AG09319 (cell line): Measurements from ENCODE around the gene BZW2.
"Not testable (repeated sequence)": the region's sequence is repeated elsewhere in the genome, so short reads cannot be mapped to it uniquely, and the experiment has no call there.

Experiments used
- DNase-seq: peaks from one replicate; pipeline ENCODE4 v3.0.0-alpha.2; 2010; ENCODE audit warnings: low read depth; ENCODE audit errors: extremely low read depth
- TF ChIP-seq, protein P1 (sequence below): IDR thresholded peaks from 2 replicates; pipeline ENCODE4 v1.5.1; 2011; ENCODE audit warnings: low read depth, mild to moderate bottlenecking, inconsistent platforms, low read length, moderate library complexity

BZW2 gene

DNA sequence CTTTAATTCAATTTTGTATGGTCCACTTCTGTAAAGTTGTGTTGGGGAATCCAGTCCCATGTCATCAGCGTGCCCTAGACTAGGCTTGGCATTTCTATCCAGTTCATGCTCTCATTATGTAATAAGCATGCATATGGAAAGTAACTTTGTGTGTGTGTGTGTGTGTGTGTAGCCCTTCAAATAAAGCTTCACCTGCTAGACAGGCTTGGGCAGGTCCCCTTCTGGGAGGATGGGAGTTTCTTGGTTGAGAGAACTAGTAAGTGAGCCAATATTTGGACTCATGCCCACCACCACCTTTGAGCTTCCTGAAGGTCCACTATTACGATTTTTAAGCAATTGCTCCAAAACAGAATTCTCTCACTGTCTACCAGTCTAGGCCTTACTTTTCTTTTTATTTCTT, 6.9 kb downstream of the BZW2 start:
- DNase-seq = no peak
- TF ChIP-seq, protein P1, sequence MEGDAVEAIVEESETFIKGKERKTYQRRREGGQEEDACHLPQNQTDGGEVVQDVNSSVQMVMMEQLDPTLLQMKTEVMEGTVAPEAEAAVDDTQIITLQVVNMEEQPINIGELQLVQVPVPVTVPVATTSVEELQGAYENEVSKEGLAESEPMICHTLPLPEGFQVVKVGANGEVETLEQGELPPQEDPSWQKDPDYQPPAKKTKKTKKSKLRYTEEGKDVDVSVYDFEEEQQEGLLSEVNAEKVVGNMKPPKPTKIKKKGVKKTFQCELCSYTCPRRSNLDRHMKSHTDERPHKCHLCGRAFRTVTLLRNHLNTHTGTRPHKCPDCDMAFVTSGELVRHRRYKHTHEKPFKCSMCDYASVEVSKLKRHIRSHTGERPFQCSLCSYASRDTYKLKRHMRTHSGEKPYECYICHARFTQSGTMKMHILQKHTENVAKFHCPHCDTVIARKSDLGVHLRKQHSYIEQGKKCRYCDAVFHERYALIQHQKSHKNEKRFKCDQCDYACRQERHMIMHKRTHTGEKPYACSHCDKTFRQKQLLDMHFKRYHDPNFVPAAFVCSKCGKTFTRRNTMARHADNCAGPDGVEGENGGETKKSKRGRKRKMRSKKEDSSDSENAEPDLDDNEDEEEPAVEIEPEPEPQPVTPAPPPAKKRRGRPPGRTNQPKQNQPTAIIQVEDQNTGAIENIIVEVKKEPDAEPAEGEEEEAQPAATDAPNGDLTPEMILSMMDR = no peak

- no peak for DNase-seq
- TF ChIP-seq, protein P1 = no peak
Observed at GRCh38 chr7:16655394-16655793, 9.4 kb downstream of the BZW2 start.

DNA sequence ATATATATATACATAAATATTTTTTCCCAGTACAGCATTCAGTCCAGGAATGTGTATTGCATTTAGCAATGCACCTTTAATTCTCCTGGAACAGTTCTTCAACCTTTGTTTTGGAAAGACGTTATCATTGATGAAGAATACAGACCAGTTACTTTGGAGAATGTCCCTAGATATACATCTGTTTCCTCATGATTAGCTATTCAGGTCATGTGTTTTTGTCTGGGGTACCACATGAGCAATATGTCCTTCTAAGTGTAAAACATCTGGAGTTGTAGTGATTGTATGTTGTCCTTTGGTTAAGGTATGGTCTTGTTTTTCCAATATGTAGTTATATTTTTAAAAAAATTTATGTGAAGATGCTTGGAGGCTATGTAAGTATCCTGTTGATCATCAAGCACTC, 10.2 kb downstream of the BZW2 start:
- DNase-seq = no peak
- TF ChIP-seq, protein P1 = no peak

- peak; percentile 69 for DNase-seq
- TF ChIP-seq, protein P1 = peak; percentile 24
Observed at GRCh38 chr7:16657656-16658279, 11.8 kb downstream of the BZW2 start.

- DNase-seq = not testable (repeated sequence)
Observed at GRCh38 chr7:16659854-16660497, 14.0 kb downstream of the BZW2 start.

DNA sequence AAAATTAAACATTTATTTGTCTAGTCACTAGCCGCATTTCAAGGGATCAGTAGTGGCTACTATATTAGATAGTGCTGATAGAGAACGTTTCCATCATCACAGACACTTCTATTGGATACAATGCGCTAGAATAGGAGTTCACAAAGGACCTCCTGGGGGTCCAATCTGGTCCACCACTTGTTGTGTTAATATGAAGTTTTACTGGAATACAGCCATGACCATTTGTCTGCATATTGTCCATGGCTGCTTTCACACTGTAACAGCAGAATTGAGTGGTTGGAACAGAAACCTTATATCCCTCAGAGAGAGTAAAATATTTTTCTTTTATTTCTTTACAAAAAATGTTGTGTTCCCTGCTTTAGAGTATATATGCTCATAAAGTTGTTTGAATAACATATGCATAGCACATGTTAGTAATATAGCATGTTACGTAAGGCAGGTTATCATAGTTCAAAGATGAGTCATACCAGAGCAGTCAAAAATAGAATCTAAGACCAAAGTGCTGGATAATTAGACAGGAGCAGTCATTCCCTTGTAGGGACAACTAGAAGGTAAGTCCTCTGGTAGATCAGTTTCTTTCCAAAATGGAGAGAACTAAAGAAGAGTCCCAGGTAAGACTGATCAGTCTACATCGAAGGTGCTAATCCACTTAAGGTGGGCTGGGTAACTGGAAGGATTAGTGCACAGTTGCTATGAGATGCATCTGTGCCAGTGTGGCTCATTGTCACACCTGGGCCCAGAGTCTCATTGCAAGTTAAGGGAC, 14.9 kb downstream of the BZW2 start:
- TF ChIP-seq, protein P1 = no peak
- no peak for DNase-seq

DNA sequence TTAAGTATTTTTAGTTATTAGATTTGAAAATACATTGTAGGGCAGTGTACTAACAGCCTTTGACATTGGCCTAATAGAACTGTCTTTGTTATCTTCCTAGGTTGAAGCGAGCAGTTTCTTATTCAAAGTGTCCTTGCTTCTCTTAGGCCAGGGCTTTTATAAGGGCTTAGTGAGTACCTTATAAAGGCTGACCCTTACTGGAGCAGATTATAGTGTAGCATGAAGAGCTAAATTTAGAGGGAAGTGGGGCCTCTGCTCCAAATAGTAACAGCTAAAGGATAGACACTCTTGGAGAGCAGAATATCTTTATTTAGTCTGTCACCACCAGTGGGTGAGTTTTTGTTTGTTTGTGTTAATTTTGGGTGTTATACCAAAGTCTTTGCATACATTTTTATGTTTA, 15.9 kb downstream of the BZW2 start:
- TF ChIP-seq, protein P1 = no peak

More for the DNA sequence above, 15.9 kb downstream of the BZW2 start:
- DNase-seq = no peak
